ENCODE measurements around the gene ZNF280B. TPM values are rescaled to one million over a fixed set of nuclear protein-coding genes. Genes with fewer than 3 reads are reported as not detected.

The ZNF280B gene
- total RNA-seq, 1 experiment from 2014 or later = 0.10 TPM

GRCh38 chr22:22465782-22466181, 42.8 kb downstream of the ZNF280B start:
- intact Hi-C loops (cut with micrococcal nuclease; ENCODE audit: unreplicated experiment) (loop anchor here (10.0 kb wide), 2 partner anchors 129 to 489 kb away; no protein-coding TSS in a partner anchor), in situ Hi-C loops (cut with HindIII; ENCODE audit: low pct_unique_long_range_greater_than_20kb, low sequenced_read_pairs) (no loop called here)
- H3K27ac ChIP-seq (ENCODE audit: low read length) = no peak overlapping the region
- ChIA-PET CTCF (no interaction called here), POLR2A (no interaction called here)
- H3K4me3 ChIP-seq (ENCODE audit: low read depth in 2 of 2, low read length in 2 of 2) = no peak overlapping the region
- no peaks in the 10 kb centered on the region for H3K9me3 ChIP-seq (ENCODE audit: control insufficient read depth, insufficient read depth, low read depth, low read length)
- ATAC-seq = no peak
- H3K4me1 ChIP-seq (ENCODE audit: control insufficient read depth, insufficient read depth, low read length) = no peaks in the 10 kb centered on the region
- H3K27me3 ChIP-seq (ENCODE audit: control insufficient read depth, insufficient read depth, low read length) = no peaks in the 10 kb centered on the region; the same call in 1 of the 2 replicates
- no peak for DNase-seq (ENCODE audit: low read depth, low spot score)
- TF ChIP-seq CTCF (IDR thresholded peaks at IDR 0.05) = no peak
- TF ChIP-seq TCF7L2 (IDR thresholded peaks at IDR 0.05; ENCODE audit: low read depth, low read length) = no peak
- TF ChIP-seq POLR2AphosphoS5 (IDR thresholded peaks at IDR 0.05; ENCODE audit: low read depth, low read length) = no peak
- no peak for TF ChIP-seq REST (IDR thresholded peaks at IDR 0.05; ENCODE audit: insufficient read depth in 1 of 2, low read depth in 2 of 2, low read length in 1 of 2)
- TF ChIP-seq SIN3A (IDR thresholded peaks at IDR 0.05; ENCODE audit: borderline replicate concordance, insufficient read depth, low read depth, low read length) = no peak
- no TSS peak for BruUV-seq (replicated peaks)
- H3K36me3 ChIP-seq (ENCODE audit: control insufficient read depth, insufficient read depth, low read length) = no peaks in the 10 kb centered on the region

- in situ Hi-C loops (cut with HindIII; ENCODE audit: low pct_unique_long_range_greater_than_20kb, low sequenced_read_pairs) = no loop called here
Measured at GRCh38 chr22:22465094-22465602, 43.4 kb downstream of the ZNF280B start.

More at GRCh38 chr22:22465094-22465602, 43.4 kb downstream of the ZNF280B start:
- intact Hi-C loops (cut with micrococcal nuclease; ENCODE audit: unreplicated experiment) = loop anchor here (10.0 kb wide), 2 partner anchors 130 to 490 kb away; no protein-coding TSS in a partner anchor
- no peaks in the 10 kb centered on the region for H3K4me1 ChIP-seq (ENCODE audit: control insufficient read depth, insufficient read depth, low read length)
- ATAC-seq (no peak), DNase-seq (ENCODE audit: low read depth, low spot score) (no peak)
- H3K27ac ChIP-seq (ENCODE audit: low read length) = no peak overlapping the region
- no peak overlapping the region for H3K4me3 ChIP-seq (ENCODE audit: low read depth in 2 of 2, low read length in 2 of 2)
- no peaks in the 10 kb centered on the region; the same call in 1 of the 2 replicates for H3K27me3 ChIP-seq (ENCODE audit: control insufficient read depth, insufficient read depth, low read length)
- TF ChIP-seq SIN3A (IDR thresholded peaks at IDR 0.05; ENCODE audit: borderline replicate concordance, insufficient read depth, low read depth, low read length) = no peak
- no peak for TF ChIP-seq TCF7L2 (IDR thresholded peaks at IDR 0.05; ENCODE audit: low read depth, low read length)
- no peak for TF ChIP-seq POLR2AphosphoS5 (IDR thresholded peaks at IDR 0.05; ENCODE audit: low read depth, low read length)
- TF ChIP-seq CTCF (IDR thresholded peaks at IDR 0.05) = no peak
- TF ChIP-seq REST (IDR thresholded peaks at IDR 0.05; ENCODE audit: insufficient read depth in 1 of 2, low read depth in 2 of 2, low read length in 1 of 2) = no peak
- H3K9me3 ChIP-seq (ENCODE audit: control insufficient read depth, insufficient read depth, low read depth, low read length) = no peaks in the 10 kb centered on the region
- ChIA-PET CTCF (no interaction called here), POLR2A (no interaction called here)
- no TSS peak for BruUV-seq (replicated peaks)
- no peaks in the 10 kb centered on the region for H3K36me3 ChIP-seq (ENCODE audit: control insufficient read depth, insufficient read depth, low read length)

Data from Panc1 (cell line).